GM10248 (cell line): ENCODE measurements around the gene PPP6R3.

Experiments used
- CTCF ChIA-PET: fragments of 300-600 bp; sonication (Branson Sonifier 250); formaldehyde crosslinking; extraction: SDS; loops from one replicate; lab custom pipeline; 2021; ENCODE audit warnings: antibody characterized with exemption; lab: Yijun Ruan, JAX
- POLR2A ChIA-PET: fragments of 350-650 bp; sonication (Branson Sonifier 250); formaldehyde crosslinking; extraction: SDS; loops from one replicate; lab custom pipeline; 2020; ENCODE audit warnings: antibody characterized with exemption; lab: Yijun Ruan, JAX
- DNase-seq: peaks from one replicate; pipeline ENCODE4 v3.0.0; 2012; ENCODE audit errors: extremely low spot score
- CTCF ChIP-seq: IDR thresholded peaks from 2 replicates; pipeline ENCODE4 v1.5.1; 2012; ENCODE audit warnings: mild to moderate bottlenecking, low read depth; ENCODE audit errors: extremely low read depth, missing control alignments, control extremely low read depth

The PPP6R3 gene

GRCh38 chr11:68503792-68504191 is 43.2 kb downstream of the PPP6R3 start:
- POLR2A ChIA-PET, result no interaction called here
- no peak for DNase-seq
- no peak for TF ChIP-seq CTCF
- CTCF ChIA-PET, result interaction anchor here (1.0 to 1.2 kb wide), 3 partner anchors 16 to 31 kb away, joined by 3 read pairs; no protein-coding TSS in a partner anchor

- TF ChIP-seq CTCF, result no peak
- no peak for DNase-seq
- CTCF ChIA-PET, result interaction anchor here (1.0 to 2.3 kb wide), 6 partner anchors 11 to 42 kb away, joined by 3 to 12 read pairs (median 3); no protein-coding TSS in a partner anchor
- POLR2A ChIA-PET, result no interaction called here
Observed at GRCh38 chr11:68504432-68505066, 44.0 kb downstream of the PPP6R3 start.

- CTCF ChIA-PET, result interaction anchor here (1.2 to 2.3 kb wide), 5 partner anchors 7 to 43 kb away, joined by 3 to 12 read pairs (median 7); no protein-coding TSS in a partner anchor
- POLR2A ChIA-PET, result interaction anchor here (0.6 kb wide), 1 partner anchor 12 kb away, joined by 3 read pairs; no protein-coding TSS in a partner anchor
- TF ChIP-seq CTCF, result no peak
- no peak for DNase-seq
Observed at GRCh38 chr11:68505596-68505995, 45.0 kb downstream of the PPP6R3 start.

GRCh38 chr11:68506908-68507307 is 46.4 kb downstream of the PPP6R3 start:
- DNase-seq, result no peak
- ChIA-PET POLR2A (no interaction called here), CTCF (interaction anchor here (1.1 to 2.0 kb wide), 2 partner anchors 9 to 26 kb away, joined by 3 to 9 read pairs; no protein-coding TSS in a partner anchor)
- TF ChIP-seq CTCF, result no peak

- no peak for TF ChIP-seq CTCF
- DNase-seq, result no peak
- ChIA-PET CTCF (no interaction called here), POLR2A (no interaction called here)
Observed at GRCh38 chr11:68508425-68508824, 47.9 kb downstream of the PPP6R3 start.

- no peak for DNase-seq
- ChIA-PET POLR2A (no interaction called here), CTCF (interaction anchor here (1.3 to 2.3 kb wide), 3 partner anchors 11 to 16 kb away, joined by 4 to 7 read pairs (median 6); no protein-coding TSS in a partner anchor)
- TF ChIP-seq CTCF, result no peak
Observed at GRCh38 chr11:68509066-68509465, 48.5 kb downstream of the PPP6R3 start.
